Measurements from ENCODE around the gene MPDU1.

- TF ChIP-seq, protein P1, sequence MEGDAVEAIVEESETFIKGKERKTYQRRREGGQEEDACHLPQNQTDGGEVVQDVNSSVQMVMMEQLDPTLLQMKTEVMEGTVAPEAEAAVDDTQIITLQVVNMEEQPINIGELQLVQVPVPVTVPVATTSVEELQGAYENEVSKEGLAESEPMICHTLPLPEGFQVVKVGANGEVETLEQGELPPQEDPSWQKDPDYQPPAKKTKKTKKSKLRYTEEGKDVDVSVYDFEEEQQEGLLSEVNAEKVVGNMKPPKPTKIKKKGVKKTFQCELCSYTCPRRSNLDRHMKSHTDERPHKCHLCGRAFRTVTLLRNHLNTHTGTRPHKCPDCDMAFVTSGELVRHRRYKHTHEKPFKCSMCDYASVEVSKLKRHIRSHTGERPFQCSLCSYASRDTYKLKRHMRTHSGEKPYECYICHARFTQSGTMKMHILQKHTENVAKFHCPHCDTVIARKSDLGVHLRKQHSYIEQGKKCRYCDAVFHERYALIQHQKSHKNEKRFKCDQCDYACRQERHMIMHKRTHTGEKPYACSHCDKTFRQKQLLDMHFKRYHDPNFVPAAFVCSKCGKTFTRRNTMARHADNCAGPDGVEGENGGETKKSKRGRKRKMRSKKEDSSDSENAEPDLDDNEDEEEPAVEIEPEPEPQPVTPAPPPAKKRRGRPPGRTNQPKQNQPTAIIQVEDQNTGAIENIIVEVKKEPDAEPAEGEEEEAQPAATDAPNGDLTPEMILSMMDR (IDR thresholded peaks at IDR 0.05): no peak
- TF ChIP-seq POLR2A (IDR thresholded peaks at IDR 0.05): no peak
Observed at GRCh38 chr17:7591596-7591995, 7.9 kb downstream of the MPDU1 start.

Measured in Peyer's patch (tissue), 4 donors.